SK-N-SH (cell line): ENCODE data around the gene ROR2. TPM values are rescaled to one million over a fixed set of nuclear protein-coding genes. Genes with fewer than 3 reads are reported as not detected.

ENCODE experiments used
- CTCF ChIA-PET: fragments of 300-600, 350-600 bp; formaldehyde crosslinking; extraction: SDS; loops from one replicate; lab custom pipeline; 2021; lab: Yijun Ruan, JAX
- POLR2A ChIA-PET: fragments of 350-600 bp; sonication (Branson Sonifier 250); formaldehyde crosslinking; extraction: SDS; loops from one replicate; lab custom pipeline; 2020; ENCODE audit warnings: antibody characterized with exemption, inconsistent platforms; lab: Yijun Ruan, JAX
- DNase-seq: peaks from one replicate; pipeline ENCODE4 v3.0.0; 2012
- H2AFZ ChIP-seq: fragments of 200-600 bp; sonication (generic); 2 replicates; pipeline ENCODE4 v1.8.1; 2016; ENCODE audit warnings: antibody characterized with exemption, mild to moderate bottlenecking, low read depth
- H3F3A ChIP-seq: fragments of 200-600 bp; sonication (generic); replicated peaks from 2 replicates; pipeline ENCODE3; 2016; ENCODE audit warnings: antibody characterized with exemption, mild to moderate bottlenecking; ENCODE audit not compliant: insufficient read depth
- H3K27ac ChIP-seq, 2 experiments: fragments of 200-500 bp in 1 of 2; fragments of 200-600 bp in 1 of 2; sonication (Bioruptor generic) in 1 of 2; sonication (generic), shearing (Covaris generic) in 1 of 2; 2 replicates each; pipeline versions ENCODE4 v1.5.1 to v1.6.1; 2014 to 2016; ENCODE audit warnings: low read depth in 2 of 2, inconsistent platforms in 1 of 2, low read length in 1 of 2, mild to moderate bottlenecking in 1 of 2, mixed read lengths in 1 of 2
- H3K27me3 ChIP-seq: fragments of 200-600 bp; sonication (generic), shearing (Covaris generic); 2 replicates; pipeline ENCODE4 v1.6.1; 2016; ENCODE audit warnings: mixed run types; ENCODE audit not compliant: insufficient read depth
- H3K36me3 ChIP-seq, 2 experiments: fragments of 200-500 bp in 1 of 2; fragments of 200-600 bp in 1 of 2; sonication (Bioruptor generic) in 1 of 2; sonication (generic) in 1 of 2; replicated peaks in 1 of 2; 2 replicates each; pipeline versions ENCODE3 to v1.5.1; 2014 to 2016; ENCODE audit warnings: low read length in 1 of 2, mild to moderate bottlenecking in 1 of 2; ENCODE audit not compliant: insufficient read depth in 2 of 2, control insufficient read depth in 1 of 2
- H3K4me1 ChIP-seq, 2 experiments: fragments of 200-500 bp in 1 of 2; fragments of 200-600 bp in 1 of 2; sonication (Bioruptor generic) in 1 of 2; sonication (generic), shearing (Covaris generic) in 1 of 2; 2 replicates each; pipeline versions ENCODE4 v1.5.1 to v1.6.1; 2014 to 2016; ENCODE audit warnings: low read depth in 1 of 2, low read length in 1 of 2, mixed run types in 1 of 2; ENCODE audit not compliant: insufficient read depth in 2 of 2, control insufficient read depth in 1 of 2
- H3K4me2 ChIP-seq: fragments of 200-600 bp; sonication (generic), shearing (Covaris generic); 2 replicates; pipeline ENCODE4 v1.6.1; 2017; ENCODE audit warnings: mixed run types
- H3K4me3 ChIP-seq, 2 experiments: fragments of 200-500 bp in 1 of 2; fragments of 200-600 bp in 1 of 2; sonication (Bioruptor generic) in 1 of 2; sonication (generic), shearing (Covaris generic) in 1 of 2; 2 replicates each; pipeline versions ENCODE4 v1.5.1 to v1.8.1; 2014 to 2016; ENCODE audit warnings: low read depth in 2 of 2, inconsistent platforms in 1 of 2, low read length in 1 of 2, mild to moderate bottlenecking in 1 of 2, mixed read lengths in 1 of 2, moderate library complexity in 1 of 2
- H3K79me2 ChIP-seq: fragments of 200-600 bp; sonication (generic); 2 replicates; pipeline ENCODE4 v1.8.1; 2017; ENCODE audit warnings: mild to moderate bottlenecking; ENCODE audit not compliant: insufficient read depth
- H3K9ac ChIP-seq: fragments of 200-600 bp; sonication (generic); 2 replicates; pipeline ENCODE4 v1.6.1; 2017; ENCODE audit warnings: mixed run types
- H3K9me2 ChIP-seq: fragments of 200-600 bp; sonication (generic); 2 replicates; pipeline ENCODE4 v1.6.1; 2017; ENCODE audit warnings: mixed run types
- H3K9me3 ChIP-seq: fragments of 200-600 bp; sonication (generic); 2 replicates; pipeline ENCODE4 v1.6.1; 2017; ENCODE audit warnings: mixed run types, mild to moderate bottlenecking, moderate library complexity
- H4K20me1 ChIP-seq: fragments of 200-600 bp; sonication (generic); 2 replicates; pipeline ENCODE4 v1.6.1; 2017; ENCODE audit warnings: mild to moderate bottlenecking, mixed run types; ENCODE audit not compliant: insufficient read depth
- CHD2 ChIP-seq: fragments of 150-350 bp; IDR thresholded peaks from 2 replicates; pipeline ENCODE4 v1.6.1; 2018; ENCODE audit warnings: low read length; ENCODE audit not compliant: partially characterized antibody
- ELF1 ChIP-seq: IDR thresholded peaks from 2 replicates; pipeline ENCODE4 v1.4.0; 2012
- EP300 ChIP-seq, 2 experiments: IDR thresholded peaks; 2 replicates each; pipeline versions ENCODE4 v1.4.0 to v1.6.1; 2012; ENCODE audit warnings: borderline replicate concordance in 1 of 2, low read depth in 1 of 2, low read length in 1 of 2
- FOSL2 ChIP-seq: IDR thresholded peaks from 2 replicates; pipeline ENCODE4 v1.4.0; 2012; ENCODE audit warnings: low read depth, mild to moderate bottlenecking, moderate library complexity, borderline replicate concordance
- FOXJ3 ChIP-seq: sonication (generic); formaldehyde crosslinking; IDR thresholded peaks from 2 replicates; pipeline ENCODE4 v1.5.1; 2020; ENCODE audit warnings: mild to moderate bottlenecking, missing genetic modification reagents
- FOXM1 ChIP-seq: IDR thresholded peaks from 2 replicates; pipeline ENCODE4 v1.4.0; 2012; ENCODE audit warnings: low read depth, mild to moderate bottlenecking
- GABPA ChIP-seq: IDR thresholded peaks from 2 replicates; pipeline ENCODE4 v1.4.0; 2012; ENCODE audit warnings: low read depth, mild to moderate bottlenecking
- GATA2 ChIP-seq: sonication (generic); formaldehyde crosslinking; IDR thresholded peaks from 2 replicates; pipeline ENCODE4 v1.5.0; 2020; ENCODE audit warnings: mild to moderate bottlenecking, missing genetic modification reagents
- JUND ChIP-seq: IDR thresholded peaks from 2 replicates; pipeline ENCODE4 v1.4.0; 2012
- MEF2A ChIP-seq: IDR thresholded peaks from 2 replicates; pipeline ENCODE4 v1.4.0; 2012; ENCODE audit warnings: low read depth, borderline replicate concordance
- MXI1 ChIP-seq: IDR thresholded peaks from 2 replicates; pipeline ENCODE4 v1.6.1; 2012; ENCODE audit warnings: mild to moderate bottlenecking, low read depth, low read length, improper control_type of control experiment
- NFIC ChIP-seq: IDR thresholded peaks from 2 replicates; pipeline ENCODE4 v1.4.0; 2012; ENCODE audit warnings: borderline replicate concordance
- NRF1 ChIP-seq: IDR thresholded peaks from 2 replicates; pipeline ENCODE4 v1.6.1; 2012; ENCODE audit warnings: low read depth, mild to moderate bottlenecking, low read length
- POLR2AphosphoS5 ChIP-seq: IDR thresholded peaks from 2 replicates; pipeline ENCODE4 v1.6.1; 2012; ENCODE audit warnings: low read depth, low read length
- RCOR1 ChIP-seq: fragments of 150-350 bp; IDR thresholded peaks from 2 replicates; pipeline ENCODE4 v1.6.1; 2017; ENCODE audit warnings: antibody characterized with exemption, low read length
- RXRA ChIP-seq: IDR thresholded peaks from 2 replicates; pipeline ENCODE4 v1.4.0; 2012; ENCODE audit warnings: low read depth, mild to moderate bottlenecking, borderline replicate concordance
- SIN3A ChIP-seq: IDR thresholded peaks from 2 replicates; pipeline ENCODE4 v1.6.1; 2012; ENCODE audit warnings: low read depth, mild to moderate bottlenecking, low read length, moderate library complexity, borderline replicate concordance
- TAF1 ChIP-seq: IDR thresholded peaks from 2 replicates; pipeline ENCODE4 v1.6.1; 2012; ENCODE audit warnings: low read depth, mild to moderate bottlenecking, low read length, moderate library complexity, borderline replicate concordance
- TCF12 ChIP-seq: IDR thresholded peaks from 2 replicates; pipeline ENCODE4 v1.4.0; 2012
- TEAD4 ChIP-seq: IDR thresholded peaks from 2 replicates; pipeline ENCODE4 v1.4.0; 2012; ENCODE audit warnings: mild to moderate bottlenecking, borderline replicate concordance; ENCODE audit not compliant: insufficient read depth
- YY1 ChIP-seq: IDR thresholded peaks from 2 replicates; pipeline ENCODE4 v1.4.0; 2012; ENCODE audit warnings: low read depth, mild to moderate bottlenecking
- WGBS: methylation state at CpG from one replicate; pipeline ENCODE4 v1.1.6; 2017; ENCODE audit warnings: low lambda C conversion rate; 5-methylcytosine and 5-hydroxymethylcytosine counted together
- polyA plus RNA-seq, 3 experiments: library from polyadenylated mRNA; depleted of rRNA; stranded (reverse); fragments of >200 nt; gene quantifications; 2 replicates each; pipeline ENCODE4 v1.2.3, GENCODE V29; 2012
- TF ChIP-seq, protein P1 (sequence below): IDR thresholded peaks from 2 replicates; pipeline ENCODE4; 2012
- TF ChIP-seq, protein P2 (sequence below): IDR thresholded peaks from 2 replicates; pipeline ENCODE4 v1.4.0; 2012; ENCODE audit warnings: low read depth, borderline replicate concordance
- TF ChIP-seq, protein P3 (sequence below): fragments of 150-350 bp; IDR thresholded peaks from 2 replicates; pipeline ENCODE4 v1.6.1; 2017; ENCODE audit warnings: antibody characterized with exemption, low read length, low read depth, borderline replicate concordance

The ROR2 gene
- polyA plus RNA-seq, 1 of the 3 experiments (the other 2 are of a cell fraction) = 0.43 TPM

DNA sequence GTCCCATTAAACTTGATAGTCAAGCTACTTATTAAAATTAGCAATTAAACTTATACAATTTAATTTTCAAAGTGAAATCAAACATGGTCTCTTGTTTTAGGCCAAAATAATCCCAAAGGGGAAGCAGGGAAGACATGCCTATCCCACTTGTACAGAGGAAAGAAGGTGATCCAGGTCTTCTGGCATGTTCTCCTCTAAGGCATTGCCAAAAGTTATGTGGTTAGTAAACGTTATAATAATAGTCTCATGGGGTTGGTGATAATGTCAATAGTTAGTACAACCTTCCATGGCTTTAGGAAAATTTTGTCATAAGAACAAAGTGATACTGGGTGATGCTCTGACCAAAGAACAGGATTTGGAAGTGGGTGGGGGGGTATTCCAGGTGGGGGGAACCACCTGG, 52.8 kb downstream of the ROR2 start:
- ChIA-PET CTCF (interaction anchor here (0.8 to 6.6 kb wide), 3 partner anchors 48 to 139 kb away, joined by 3 to 54 read pairs (median 4); partner anchors contain the start of gene ROR2), POLR2A (interaction anchor here (0.8 kb wide), 1 partner anchor 53 kb away, joined by 3 read pairs; the partner anchor contains the start of gene ROR2)
- peaks cover 18 to 58% of the 10 kb centered on the region in 2 experiments; a peak in 3 of 4 replicates for H3K4me1 ChIP-seq
- H3K9ac ChIP-seq = no peak overlapping the region
- TF ChIP-seq JUND (no peak), NFIC (no peak), SIN3A (no peak), YY1 (no peak), RCOR1 (no peak), FOXJ3 (CRISPR knock-in tag) (no peak), ELF1 (no peak), FOSL2 (no peak), NRF1 (no peak), TAF1 (no peak)
- TF ChIP-seq, protein P1, sequence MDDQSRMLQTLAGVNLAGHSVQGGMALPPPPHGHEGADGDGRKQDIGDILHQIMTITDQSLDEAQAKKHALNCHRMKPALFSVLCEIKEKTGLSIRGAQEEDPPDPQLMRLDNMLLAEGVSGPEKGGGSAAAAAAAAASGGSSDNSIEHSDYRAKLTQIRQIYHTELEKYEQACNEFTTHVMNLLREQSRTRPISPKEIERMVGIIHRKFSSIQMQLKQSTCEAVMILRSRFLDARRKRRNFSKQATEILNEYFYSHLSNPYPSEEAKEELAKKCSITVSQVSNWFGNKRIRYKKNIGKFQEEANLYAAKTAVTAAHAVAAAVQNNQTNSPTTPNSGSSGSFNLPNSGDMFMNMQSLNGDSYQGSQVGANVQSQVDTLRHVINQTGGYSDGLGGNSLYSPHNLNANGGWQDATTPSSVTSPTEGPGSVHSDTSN = no peak
- H3K4me3 ChIP-seq = no peak overlapping the region
- H3K79me2 ChIP-seq = no peaks in the 10 kb centered on the region
- H3K36me3 ChIP-seq = no peaks in the 10 kb centered on the region
- H3K9me2 ChIP-seq = no peaks in the 10 kb centered on the region
- no peaks in the 10 kb centered on the region for H3F3A ChIP-seq
- WGBS = 14% methylated on average over 1 of the region's 1 CpG
- H3K4me2 ChIP-seq = peak overlapping the region; percentile 45
- no peak overlapping the region for H2AFZ ChIP-seq
- no peaks in the 10 kb centered on the region for H4K20me1 ChIP-seq
- H3K27ac ChIP-seq = peak overlapping the region in 1 of 2 experiments; percentile 97; a peak in 2 of 4 replicates
- DNase-seq = no peak
- H3K9me3 ChIP-seq = no peaks in the 10 kb centered on the region
- no peaks in the 10 kb centered on the region for H3K27me3 ChIP-seq

DNA sequence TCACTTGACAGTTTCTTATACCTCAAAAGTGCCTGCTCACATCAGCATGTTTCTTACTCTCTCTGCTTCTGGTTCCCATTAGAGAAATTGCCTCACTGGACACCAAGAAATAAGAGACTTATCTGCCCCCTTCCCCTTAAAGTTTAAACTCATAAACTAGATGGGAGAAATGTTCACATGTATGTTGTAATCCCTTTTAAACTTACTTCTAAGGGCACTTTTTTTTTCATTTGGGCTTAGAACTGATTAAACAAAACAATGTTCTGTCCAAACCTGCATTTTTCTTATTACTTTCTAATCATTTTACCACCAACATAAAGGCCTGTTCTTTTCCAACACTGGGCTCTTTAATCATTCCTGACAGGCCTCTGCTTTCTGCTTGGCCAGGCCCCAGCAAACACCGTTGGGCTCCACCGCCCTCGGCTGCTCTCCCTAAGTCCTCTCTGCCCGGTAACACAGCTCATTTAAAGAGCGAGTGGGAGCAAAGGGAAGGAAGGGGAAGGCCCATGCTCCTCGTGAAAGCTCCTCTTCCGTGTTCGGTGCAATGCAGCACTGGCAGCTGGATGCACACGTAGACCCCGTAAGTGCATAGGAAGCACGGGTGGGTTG, 53.4 kb downstream of the ROR2 start:
- Histone ChIP-seq H3K79me2 (no peaks in the 10 kb centered on the region), H3K4me3 (no peak overlapping the region), H3F3A (no peaks in the 10 kb centered on the region), H3K36me3 (no peaks in the 10 kb centered on the region), H3K9me2 (no peaks in the 10 kb centered on the region), H3K27ac (peak overlapping the region; percentile 17 to 97; a peak in 2 of 4 replicates), H3K4me2 (peak overlapping the region; percentile 45), H2AFZ (no peak overlapping the region), H4K20me1 (no peaks in the 10 kb centered on the region), H3K4me1 (peaks cover 18 to 57% of the 10 kb centered on the region in 2 experiments; a peak in 3 of 4 replicates), H3K9ac (no peak overlapping the region), H3K9me3 (no peaks in the 10 kb centered on the region), H3K27me3 (no peaks in the 10 kb centered on the region)
- CTCF ChIA-PET = interaction anchor here (0.8 to 6.6 kb wide), 3 partner anchors 48 to 138 kb away, joined by 3 to 54 read pairs (median 4); partner anchors contain the start of gene ROR2
- peak; percentile 84 for DNase-seq
- WGBS = 17% methylated on average over 11 of the region's 11 CpGs
- POLR2A ChIA-PET = interaction anchor here (0.6 to 0.8 kb wide), 2 partner anchors 52 to 53 kb away, joined by 3 read pairs; partner anchors contain the start of gene ROR2
- TF ChIP-seq GABPA = no peak
- TF ChIP-seq EP300 (IDR thresholded peaks at IDR 0.05; ENCODE audit: borderline replicate concordance in 1 of 2, low read depth in 1 of 2, low read length in 1 of 2) = peak; percentile 52 to 83; a peak in 3 of 4 replicates
- TF ChIP-seq RXRA = no peak
- peak; percentile 93 for TF ChIP-seq TCF12
- TF ChIP-seq CHD2 = peak; percentile 48
- TF ChIP-seq, protein P2, sequence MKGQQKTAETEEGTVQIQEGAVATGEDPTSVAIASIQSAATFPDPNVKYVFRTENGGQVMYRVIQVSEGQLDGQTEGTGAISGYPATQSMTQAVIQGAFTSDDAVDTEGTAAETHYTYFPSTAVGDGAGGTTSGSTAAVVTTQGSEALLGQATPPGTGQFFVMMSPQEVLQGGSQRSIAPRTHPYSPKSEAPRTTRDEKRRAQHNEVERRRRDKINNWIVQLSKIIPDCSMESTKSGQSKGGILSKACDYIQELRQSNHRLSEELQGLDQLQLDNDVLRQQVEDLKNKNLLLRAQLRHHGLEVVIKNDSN = no peak
- TF ChIP-seq, protein P3, sequence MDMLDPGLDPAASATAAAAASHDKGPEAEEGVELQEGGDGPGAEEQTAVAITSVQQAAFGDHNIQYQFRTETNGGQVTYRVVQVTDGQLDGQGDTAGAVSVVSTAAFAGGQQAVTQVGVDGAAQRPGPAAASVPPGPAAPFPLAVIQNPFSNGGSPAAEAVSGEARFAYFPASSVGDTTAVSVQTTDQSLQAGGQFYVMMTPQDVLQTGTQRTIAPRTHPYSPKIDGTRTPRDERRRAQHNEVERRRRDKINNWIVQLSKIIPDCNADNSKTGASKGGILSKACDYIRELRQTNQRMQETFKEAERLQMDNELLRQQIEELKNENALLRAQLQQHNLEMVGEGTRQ = no peak
- TF ChIP-seq RCOR1 = peak; percentile 69
- no peak for TF ChIP-seq NRF1
- TF ChIP-seq TEAD4 = no peak
- peak; percentile 6; the same call in 1 of the 2 replicates for TF ChIP-seq GATA2
- TF ChIP-seq, protein P1 = peak; percentile 85
- peak; percentile 56; the same call in 1 of the 2 replicates for TF ChIP-seq NFIC
- peak; percentile 44; the same call in 1 of the 2 replicates for TF ChIP-seq MXI1
- TF ChIP-seq FOSL2 = no peak
- no peak for TF ChIP-seq ELF1
- TF ChIP-seq FOXM1 = no peak
- no peak for TF ChIP-seq MEF2A
- TF ChIP-seq POLR2AphosphoS5 = peak; percentile 69; the same call in 1 of the 2 replicates
- no peak for TF ChIP-seq TAF1
